ENCODE results near the gene BIRC6. TPM values are rescaled to one million over a fixed set of nuclear protein-coding genes. Genes with fewer than 3 reads are reported as not detected.

Gene BIRC6
- total and polyA plus RNA-seq, 2 donors (not counting 1 experiment from before 2014, with no cell fraction given), result 41.7 to 166 TPM

- intact Hi-C loops (cut with micrococcal nuclease), result no loop called here
Observed at GRCh38 chr2:32384529-32384928, 27.7 kb downstream of the BIRC6 start.

GRCh38 chr2:32386739-32387138 lies 29.9 kb downstream of the BIRC6 start:
- Histone ChIP-seq H3K36me3 (replicated peaks in 1 of 2; ENCODE audit: control extremely low read depth in 1 of 2, control insufficient read depth in 1 of 2, extremely low read depth in 1 of 2, insufficient read depth in 2 of 2, low read length in 1 of 2) (peaks cover 4 to 52% of the 10 kb centered on the region in 2 experiments), H3K4me1 (ENCODE audit: control insufficient read depth in 2 of 2, insufficient read depth in 2 of 2, low read length in 2 of 2) (no peaks in the 10 kb centered on the region), H3K4me2 (replicated peaks; ENCODE audit: low read depth, low read length, poor library complexity, severe bottlenecking) (no peak overlapping the region), H3K9me3 (ENCODE audit: control extremely low read depth in 1 of 3, control insufficient read depth in 2 of 3, insufficient read depth in 1 of 3, low read length in 2 of 3) (no peaks in the 10 kb centered on the region), H4K20me1 (ENCODE audit: control insufficient read depth, insufficient read depth, low read length, poor library complexity, severe bottlenecking) (peaks cover 19% of the 10 kb centered on the region), H3K27me3 (replicated peaks in 1 of 4; ENCODE audit: control extremely low read depth in 1 of 4, control insufficient read depth in 3 of 4, insufficient read depth in 4 of 4, low read length in 3 of 4) (no peaks in the 10 kb centered on the region), H3K9ac (ENCODE audit: low read length) (no peak overlapping the region), H3K27ac (ENCODE audit: low read length in 2 of 2) (no peak overlapping the region), H3K79me2 (ENCODE audit: control insufficient read depth, insufficient read depth, low read length) (peaks cover 68% of the 10 kb centered on the region), H2AFZ (ENCODE audit: insufficient read depth, low read depth, low read length, poor library complexity, severe bottlenecking) (no peak overlapping the region), H3K4me3 (ENCODE audit: control extremely low read depth in 1 of 5, extremely low read depth in 1 of 5, insufficient read depth in 1 of 5, low read depth in 2 of 5, low read length in 4 of 5) (no peak overlapping the region)
- DNase-seq, result no peak
- 100% methylated on average over 1 of the region's 2 CpGs for WGBS (ENCODE audit: insufficient coverage)
- Mint-ChIP-seq H3K4me3 (no peak overlapping the region), H3K4me1 (peaks cover 17% of the 10 kb centered on the region), H3K27ac (no peak overlapping the region), H3K9me3 (ENCODE audit: insufficient read depth) (no peaks in the 10 kb centered on the region), H3K27me3 (no peaks in the 10 kb centered on the region)
- CTCF ChIA-PET, result no interaction called here
- no peak for ATAC-seq (ENCODE audit: low read depth)
- POLR2A ChIA-PET, result no interaction called here
- TF ChIP-seq EZH2 (IDR thresholded peaks at IDR 0.05; ENCODE audit: borderline replicate concordance, insufficient read depth, low read depth, low read length, poor library complexity, severe bottlenecking), result no peak
- TF ChIP-seq, protein P1, sequence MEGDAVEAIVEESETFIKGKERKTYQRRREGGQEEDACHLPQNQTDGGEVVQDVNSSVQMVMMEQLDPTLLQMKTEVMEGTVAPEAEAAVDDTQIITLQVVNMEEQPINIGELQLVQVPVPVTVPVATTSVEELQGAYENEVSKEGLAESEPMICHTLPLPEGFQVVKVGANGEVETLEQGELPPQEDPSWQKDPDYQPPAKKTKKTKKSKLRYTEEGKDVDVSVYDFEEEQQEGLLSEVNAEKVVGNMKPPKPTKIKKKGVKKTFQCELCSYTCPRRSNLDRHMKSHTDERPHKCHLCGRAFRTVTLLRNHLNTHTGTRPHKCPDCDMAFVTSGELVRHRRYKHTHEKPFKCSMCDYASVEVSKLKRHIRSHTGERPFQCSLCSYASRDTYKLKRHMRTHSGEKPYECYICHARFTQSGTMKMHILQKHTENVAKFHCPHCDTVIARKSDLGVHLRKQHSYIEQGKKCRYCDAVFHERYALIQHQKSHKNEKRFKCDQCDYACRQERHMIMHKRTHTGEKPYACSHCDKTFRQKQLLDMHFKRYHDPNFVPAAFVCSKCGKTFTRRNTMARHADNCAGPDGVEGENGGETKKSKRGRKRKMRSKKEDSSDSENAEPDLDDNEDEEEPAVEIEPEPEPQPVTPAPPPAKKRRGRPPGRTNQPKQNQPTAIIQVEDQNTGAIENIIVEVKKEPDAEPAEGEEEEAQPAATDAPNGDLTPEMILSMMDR (IDR thresholded peaks at IDR 0.05), result no peak
- intact Hi-C loops (cut with micrococcal nuclease), result no loop called here

More at GRCh38 chr2:32384529-32384928, 27.7 kb downstream of the BIRC6 start:
- no peak overlapping the region for H3K27ac ChIP-seq (ENCODE audit: low read length in 2 of 2)
- H3K27me3 ChIP-seq (replicated peaks in 1 of 4; ENCODE audit: control extremely low read depth in 1 of 4, control insufficient read depth in 3 of 4, insufficient read depth in 4 of 4, low read length in 3 of 4), result no peaks in the 10 kb centered on the region
- Mint-ChIP-seq H3K27me3 (no peaks in the 10 kb centered on the region), H3K4me3 (no peak overlapping the region), H3K9me3 (ENCODE audit: insufficient read depth) (no peaks in the 10 kb centered on the region), H3K27ac (no peak overlapping the region), H3K4me1 (peaks cover 15% of the 10 kb centered on the region)
- H4K20me1 ChIP-seq (ENCODE audit: control insufficient read depth, insufficient read depth, low read length, poor library complexity, severe bottlenecking), result peaks cover 19% of the 10 kb centered on the region
- no peak for TF ChIP-seq EZH2 (IDR thresholded peaks at IDR 0.05; ENCODE audit: borderline replicate concordance, insufficient read depth, low read depth, low read length, poor library complexity, severe bottlenecking)
- TF ChIP-seq, protein P1 (IDR thresholded peaks at IDR 0.05), result no peak
- H3K4me1 ChIP-seq (ENCODE audit: control insufficient read depth in 2 of 2, insufficient read depth in 2 of 2, low read length in 2 of 2), result no peaks in the 10 kb centered on the region
- no peak overlapping the region for H2AFZ ChIP-seq (ENCODE audit: insufficient read depth, low read depth, low read length, poor library complexity, severe bottlenecking)
- DNase-seq (no peak), ATAC-seq (ENCODE audit: low read depth) (no peak)
- ChIA-PET CTCF (no interaction called here), POLR2A (no interaction called here)
- H3K79me2 ChIP-seq (ENCODE audit: control insufficient read depth, insufficient read depth, low read length), result peaks cover 76% of the 10 kb centered on the region
- H3K9ac ChIP-seq (ENCODE audit: low read length), result no peak overlapping the region
- no peaks in the 10 kb centered on the region for H3K9me3 ChIP-seq (ENCODE audit: control extremely low read depth in 1 of 3, control insufficient read depth in 2 of 3, insufficient read depth in 1 of 3, low read length in 2 of 3)
- no peak overlapping the region for H3K4me3 ChIP-seq (ENCODE audit: control extremely low read depth in 1 of 5, extremely low read depth in 1 of 5, insufficient read depth in 1 of 5, low read depth in 2 of 5, low read length in 4 of 5)
- peaks cover 4 to 54% of the 10 kb centered on the region in 2 experiments for H3K36me3 ChIP-seq (replicated peaks in 1 of 2; ENCODE audit: control extremely low read depth in 1 of 2, control insufficient read depth in 1 of 2, extremely low read depth in 1 of 2, insufficient read depth in 2 of 2, low read length in 1 of 2)
- WGBS (ENCODE audit: insufficient coverage), result 100% methylated on average over 2 of the region's 4 CpGs
- H3K4me2 ChIP-seq (replicated peaks; ENCODE audit: low read depth, low read length, poor library complexity, severe bottlenecking), result no peak overlapping the region
